ENCODE results near the gene BCL11A. TPM values are rescaled to one million over a fixed set of nuclear protein-coding genes. Genes with fewer than 3 reads are reported as not detected.
A peak's percentile ranks its signal among the peaks of the same experiment; 100 is the strongest.

Gene BCL11A
- total RNA-seq, 2 donors from 2014 or later = 14.3 to 16.2 TPM

DNA sequence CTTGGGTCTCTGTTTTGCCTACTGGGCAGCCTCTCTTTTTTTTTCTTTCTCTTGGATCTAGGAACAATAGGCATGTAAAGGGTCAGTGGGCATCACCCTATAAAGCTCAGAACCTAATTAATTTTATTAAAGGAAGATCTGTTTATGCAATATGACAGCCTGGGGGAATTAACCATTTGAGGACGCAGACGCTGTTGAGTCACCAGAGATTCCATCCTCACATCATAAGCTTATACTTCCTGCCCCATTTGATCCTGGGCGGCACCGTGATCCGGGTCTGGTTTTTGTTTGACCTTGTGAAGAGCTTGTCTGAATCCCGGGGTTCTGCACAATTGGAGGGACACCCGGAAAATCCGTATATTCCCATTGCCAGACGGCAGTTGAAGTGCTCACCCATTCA lies 16.8 kb upstream of the BCL11A start:
- intact Hi-C loops (cut with DNase I) = no loop called here
- Histone ChIP-seq H3K4me1 (peaks cover 17% of the 10 kb centered on the region), H3K27me3 (peaks cover 0 to 31% of the 10 kb centered on the region in 2 donors), H3K27ac (no peak overlapping the region), H3K4me3 (no peak overlapping the region), H3K9me3 (no peaks in the 10 kb centered on the region), H3K36me3 (replicated peaks in 1 of 2; ENCODE audit: insufficient read depth in 1 of 2, low read depth in 2 of 2) (no peaks in the 10 kb centered on the region)
- 8 to 9% methylated on average over 9 of the region's 9 CpGs for whole genome bisulfite sequencing, 2 donors
- ATAC-seq = no peak
- no peak for DNase-seq
- TF ChIP-seq, protein P1, sequence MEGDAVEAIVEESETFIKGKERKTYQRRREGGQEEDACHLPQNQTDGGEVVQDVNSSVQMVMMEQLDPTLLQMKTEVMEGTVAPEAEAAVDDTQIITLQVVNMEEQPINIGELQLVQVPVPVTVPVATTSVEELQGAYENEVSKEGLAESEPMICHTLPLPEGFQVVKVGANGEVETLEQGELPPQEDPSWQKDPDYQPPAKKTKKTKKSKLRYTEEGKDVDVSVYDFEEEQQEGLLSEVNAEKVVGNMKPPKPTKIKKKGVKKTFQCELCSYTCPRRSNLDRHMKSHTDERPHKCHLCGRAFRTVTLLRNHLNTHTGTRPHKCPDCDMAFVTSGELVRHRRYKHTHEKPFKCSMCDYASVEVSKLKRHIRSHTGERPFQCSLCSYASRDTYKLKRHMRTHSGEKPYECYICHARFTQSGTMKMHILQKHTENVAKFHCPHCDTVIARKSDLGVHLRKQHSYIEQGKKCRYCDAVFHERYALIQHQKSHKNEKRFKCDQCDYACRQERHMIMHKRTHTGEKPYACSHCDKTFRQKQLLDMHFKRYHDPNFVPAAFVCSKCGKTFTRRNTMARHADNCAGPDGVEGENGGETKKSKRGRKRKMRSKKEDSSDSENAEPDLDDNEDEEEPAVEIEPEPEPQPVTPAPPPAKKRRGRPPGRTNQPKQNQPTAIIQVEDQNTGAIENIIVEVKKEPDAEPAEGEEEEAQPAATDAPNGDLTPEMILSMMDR (IDR thresholded peaks at IDR 0.05) = no peak
- no peak for TF ChIP-seq POLR2A (IDR thresholded peaks at IDR 0.05)

DNA sequence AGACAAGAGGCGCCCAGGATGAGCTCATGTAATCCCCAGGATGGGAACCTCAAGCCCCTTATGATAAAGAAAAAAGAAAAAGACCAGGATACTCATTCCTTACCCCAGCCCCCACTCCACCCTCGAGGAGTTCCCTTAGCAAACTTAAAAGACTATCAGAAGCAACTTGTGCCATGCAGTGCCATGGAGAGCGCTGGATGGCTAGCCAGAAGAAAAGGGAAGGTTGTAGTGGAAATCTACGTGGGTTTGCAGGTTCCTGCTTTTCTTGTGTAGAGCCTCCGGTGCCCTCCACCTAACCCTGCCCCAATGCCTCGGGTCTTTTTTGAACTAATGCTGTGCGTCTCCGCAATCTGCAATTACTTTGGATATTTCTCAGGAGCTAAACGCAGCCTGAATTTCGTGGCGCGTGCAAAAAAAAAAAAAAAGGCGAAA lies 16.2 kb upstream of the BCL11A start:
- intact Hi-C loops (cut with DNase I) = no loop called here
- Histone ChIP-seq H3K4me3 (no peak overlapping the region), H3K9me3 (no peaks in the 10 kb centered on the region), H3K27ac (no peak overlapping the region), H3K27me3 (peaks cover 0 to 31% of the 10 kb centered on the region in 2 donors), H3K36me3 (replicated peaks in 1 of 2; ENCODE audit: insufficient read depth in 1 of 2, low read depth in 2 of 2) (no peaks in the 10 kb centered on the region), H3K4me1 (peaks cover 17% of the 10 kb centered on the region)
- ATAC-seq (no peak), DNase-seq (no peak)
- TF ChIP-seq, protein P1 (IDR thresholded peaks at IDR 0.05) = no peak
- no peak for TF ChIP-seq POLR2A (IDR thresholded peaks at IDR 0.05)
- WGBS, 2 donors = 4 to 8% methylated on average over 13 of the region's 13 CpGs

- Histone ChIP-seq H3K27ac (no peak overlapping the region), H3K4me3 (no peak overlapping the region), H3K36me3 (replicated peaks in 1 of 2; ENCODE audit: insufficient read depth in 1 of 2, low read depth in 2 of 2) (no peaks in the 10 kb centered on the region), H3K9me3 (no peaks in the 10 kb centered on the region), H3K4me1 (peaks cover 17% of the 10 kb centered on the region), H3K27me3 (peaks cover 0 to 31% of the 10 kb centered on the region in 2 donors)
- TF ChIP-seq POLR2A (IDR thresholded peaks at IDR 0.05) = no peak
- DNase-seq (no peak), ATAC-seq (no peak)
- intact Hi-C loops (cut with DNase I) = no loop called here
- WGBS, 2 donors = 24% methylated on average over 11 of the region's 11 CpGs
These were observed 14.7 kb upstream of the BCL11A start for GRCh38 chr2:60567919-60568768.

- WGBS, 2 donors = 98% methylated on average over 4 of the region's 4 CpGs
- peaks cover 17% of the 10 kb centered on the region for H3K4me1 ChIP-seq
- no peaks in the 10 kb centered on the region for H3K36me3 ChIP-seq (replicated peaks in 1 of 2; ENCODE audit: insufficient read depth in 1 of 2, low read depth in 2 of 2)
- H3K4me3 ChIP-seq = no peak overlapping the region
- ATAC-seq (no peak), DNase-seq (no peak)
- H3K9me3 ChIP-seq = no peaks in the 10 kb centered on the region
- intact Hi-C loops (cut with DNase I) = no loop called here
- no peak for TF ChIP-seq POLR2A (IDR thresholded peaks at IDR 0.05)
- TF ChIP-seq, protein P1 (IDR thresholded peaks at IDR 0.05) = no peak
- no peak overlapping the region for H3K27ac ChIP-seq
- peaks cover 0 to 31% of the 10 kb centered on the region in 2 donors for H3K27me3 ChIP-seq
These were observed 13.6 kb upstream of the BCL11A start for GRCh38 chr2:60567096-60567495.

DNA sequence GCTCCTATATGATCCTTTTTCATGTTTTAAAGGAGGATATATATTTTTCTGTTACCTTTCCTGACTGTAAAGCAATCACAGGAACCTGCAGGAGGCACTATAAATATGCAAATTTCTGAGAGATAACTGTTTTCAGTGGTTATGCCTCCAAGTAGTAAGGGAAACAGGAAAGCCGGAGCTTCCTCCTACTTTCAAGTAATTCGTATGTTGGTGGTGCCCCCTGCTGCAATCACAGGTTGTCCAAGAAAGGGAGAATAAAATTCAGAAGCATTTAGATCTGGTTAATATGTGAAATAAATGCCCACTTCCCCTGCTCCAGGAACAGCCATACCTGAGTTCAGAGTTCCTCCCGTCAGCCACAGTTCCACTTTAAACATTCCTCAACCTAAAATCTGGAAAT lies 12.0 kb upstream of the BCL11A start:
- TF ChIP-seq POLR2A (IDR thresholded peaks at IDR 0.05) = no peak
- TF ChIP-seq, protein P1 (IDR thresholded peaks at IDR 0.05) = peak in 5 of 7 experiments; percentile 8 to 48 (median 34)
- no peak for ATAC-seq
- Histone ChIP-seq H3K4me1 (peaks cover 17% of the 10 kb centered on the region), H3K36me3 (replicated peaks in 1 of 2; ENCODE audit: insufficient read depth in 1 of 2, low read depth in 2 of 2) (no peaks in the 10 kb centered on the region), H3K9me3 (no peaks in the 10 kb centered on the region), H3K27me3 (peaks cover 0 to 25% of the 10 kb centered on the region in 2 donors), H3K4me3 (no peak overlapping the region), H3K27ac (no peak overlapping the region)
- 26 to 29% methylated on average over 3 of the region's 3 CpGs for WGBS, 2 donors
- intact Hi-C loops (cut with DNase I) = no loop called here
- peak in 2 of 4 donors; percentile 27 to 53 for DNase-seq
